Right lobe of liver (tissue), 6 donors: ENCODE results near the gene MICAL1. TPM values are rescaled to one million over a fixed set of nuclear protein-coding genes. Genes with fewer than 3 reads are reported as not detected.

Experiments
- ATAC-seq, 4 donors: fragments of 200-7000 bp; cut with Tn5 transposase; one replicate each; pipeline ENCODE4 v1.9.1; 2020; ENCODE audit warnings: mild to moderate bottlenecking in 4 of 4, moderate library complexity in 4 of 4
- DNase-seq, 3 donors: peaks; one replicate each; pipeline ENCODE4 v3.0.0-alpha.2; 2020
- H3K27ac ChIP-seq, 3 donors: fragments of 200-600 bp; one replicate each; pipeline ENCODE4 v1.8.0; 2022
- H3K27me3 ChIP-seq, 2 donors: fragments of 200-600 bp; one replicate each; pipeline ENCODE4 v1.8.0; 2022
- H3K36me3 ChIP-seq, 4 donors: fragments of 200-600 bp; sonication (generic) in 1 of 4; one replicate each; pipeline versions ENCODE4 v1.5.1 to v1.8.0; 2017 to 2022; ENCODE audit warnings: control low read depth in 1 of 4
- H3K4me1 ChIP-seq, 4 donors: fragments of 200-600 bp; sonication (generic) in 1 of 4; one replicate each; pipeline versions ENCODE4 v1.5.1 to v1.8.0; 2017 to 2022; ENCODE audit warnings: control low read depth in 1 of 4
- H3K4me3 ChIP-seq, 3 donors: fragments of 200-600 bp; one replicate each; pipeline ENCODE4 v1.8.0; 2022
- H3K9me3 ChIP-seq, 4 donors: fragments of 200-600 bp; sonication (generic) in 1 of 4; one replicate each; pipeline versions ENCODE4 v1.5.1 to v1.8.0; 2017 to 2022; ENCODE audit warnings: control low read depth in 1 of 4
- POLR2A ChIP-seq: fragments of 450-650 bp; IDR thresholded peaks from one replicate; pipeline ENCODE4 v1.6.1; 2017; ENCODE audit warnings: antibody characterized with exemption, mild to moderate bottlenecking
- WGBS: methylation state at CpG from one replicate; pipeline ENCODE4 v1.1.6; 2018; ENCODE audit warnings: low coverage, low lambda C conversion rate; ENCODE audit not compliant: insufficient coverage; ENCODE audit errors: missing lambda C conversion rate; 5-methylcytosine and 5-hydroxymethylcytosine counted together
- intact Hi-C, 2 donors: fragments of 100-400 bp; cut with DNase I; formaldehyde crosslinking; loops; one replicate each; pipeline versions ENCODE4 v1.11.2 to v1.14.1; 2022
- total RNA-seq, 6 experiments: library from RNA; depleted of rRNA in 2 of 6; stranded (reverse); fragments of >200 nt in 2 of 6; fragmentation: NEBNext Ultra II Directional in 3 of 6; extraction: Animal tissue kit (Norgen Biotek cat#: 25700) in 3 of 6; gene quantifications; one replicate each; pipeline versions ENCODE4 v1.1.0 to v1.2.4, GENCODE V29; 2016 to 2023
- TF ChIP-seq, protein P1 (sequence below), 4 donors: fragments of 200-600 bp in 3 of 4; fragments of 450-650 bp in 1 of 4; IDR thresholded peaks; one replicate each; pipeline versions ENCODE4 v1.5.1 to v1.8.0; 2016 to 2022; ENCODE audit warnings: antibody characterized with exemption in 4 of 4, mild to moderate bottlenecking in 2 of 4
- donor health status: DM: no; HTN: yes; CAD: no.
- donor health status: DM: no; HTN: no; CAD: no.
- donor health status: DM: no; HTN: no; CAD: no.
- donor health status: DM: no; HTN: yes; CAD: no.
- donor health status: DM: no; HTN: yes; CAD: no.

MICAL1 gene
- total RNA-seq, 6 experiments from 2014 or later, result 1.4 to 11.7 (median 5.2) TPM

DNA sequence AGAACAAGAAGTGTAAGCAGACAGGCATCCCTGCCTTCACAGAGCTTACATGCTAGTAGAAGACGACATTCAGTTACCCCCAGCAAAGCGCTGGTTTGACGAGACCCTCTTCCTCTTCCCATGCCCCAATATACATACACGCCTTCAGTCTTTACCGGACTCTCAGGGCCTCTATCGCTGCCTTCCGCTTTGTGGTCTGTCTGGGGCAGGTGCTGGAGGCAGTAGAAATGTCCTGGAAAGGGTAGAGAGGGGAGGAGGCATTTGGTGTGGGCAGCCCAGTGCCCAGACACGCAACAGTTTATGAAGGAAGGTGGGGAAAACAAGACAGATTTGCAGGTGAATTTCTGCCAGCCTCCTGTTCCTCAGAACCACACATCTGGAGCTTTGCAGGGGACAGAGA is 9.0 kb downstream of the MICAL1 start:
- Histone ChIP-seq H3K27ac (no peak overlapping the region), H3K27me3 (no peaks in the 10 kb centered on the region), H3K4me3 (no peak overlapping the region), H3K36me3 (no peaks in the 10 kb centered on the region), H3K4me1 (no peaks in the 10 kb centered on the region), H3K9me3 (no peaks in the 10 kb centered on the region)
- no peak for TF ChIP-seq POLR2A
- TF ChIP-seq, protein P1, sequence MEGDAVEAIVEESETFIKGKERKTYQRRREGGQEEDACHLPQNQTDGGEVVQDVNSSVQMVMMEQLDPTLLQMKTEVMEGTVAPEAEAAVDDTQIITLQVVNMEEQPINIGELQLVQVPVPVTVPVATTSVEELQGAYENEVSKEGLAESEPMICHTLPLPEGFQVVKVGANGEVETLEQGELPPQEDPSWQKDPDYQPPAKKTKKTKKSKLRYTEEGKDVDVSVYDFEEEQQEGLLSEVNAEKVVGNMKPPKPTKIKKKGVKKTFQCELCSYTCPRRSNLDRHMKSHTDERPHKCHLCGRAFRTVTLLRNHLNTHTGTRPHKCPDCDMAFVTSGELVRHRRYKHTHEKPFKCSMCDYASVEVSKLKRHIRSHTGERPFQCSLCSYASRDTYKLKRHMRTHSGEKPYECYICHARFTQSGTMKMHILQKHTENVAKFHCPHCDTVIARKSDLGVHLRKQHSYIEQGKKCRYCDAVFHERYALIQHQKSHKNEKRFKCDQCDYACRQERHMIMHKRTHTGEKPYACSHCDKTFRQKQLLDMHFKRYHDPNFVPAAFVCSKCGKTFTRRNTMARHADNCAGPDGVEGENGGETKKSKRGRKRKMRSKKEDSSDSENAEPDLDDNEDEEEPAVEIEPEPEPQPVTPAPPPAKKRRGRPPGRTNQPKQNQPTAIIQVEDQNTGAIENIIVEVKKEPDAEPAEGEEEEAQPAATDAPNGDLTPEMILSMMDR (IDR thresholded peaks at IDR 0.05), result no peak
- 52% methylated on average over 3 of the region's 8 CpGs for WGBS
- ATAC-seq, result no peak
- DNase-seq, result no peak
- intact Hi-C loops, result no loop called here

DNA sequence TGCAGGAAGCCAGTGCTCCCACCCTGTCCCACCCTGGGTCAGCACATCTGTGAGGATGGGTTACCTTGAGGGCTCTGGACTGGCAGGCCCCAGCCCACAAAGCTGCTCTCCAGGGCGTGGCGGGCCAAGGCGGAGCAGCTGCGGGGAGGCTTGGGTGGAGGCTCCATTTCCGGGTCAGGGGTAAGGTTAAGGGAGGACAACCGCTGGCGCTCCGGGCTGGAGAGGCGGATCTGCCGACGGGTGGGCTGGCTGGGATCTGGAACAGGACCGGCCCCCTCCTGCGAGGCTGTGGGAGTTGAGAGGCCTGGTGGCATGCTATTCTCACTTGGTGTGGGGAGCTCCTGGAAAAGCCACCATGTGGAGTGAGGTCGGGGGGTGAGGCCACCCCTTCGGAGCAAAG is 9.5 kb downstream of the MICAL1 start:
- WGBS, result 53% methylated on average over 2 of the region's 15 CpGs
- H3K36me3 ChIP-seq, result no peaks in the 10 kb centered on the region
- no peak for TF ChIP-seq POLR2A
- TF ChIP-seq, protein P1 (IDR thresholded peaks at IDR 0.05), result no peak

DNA sequence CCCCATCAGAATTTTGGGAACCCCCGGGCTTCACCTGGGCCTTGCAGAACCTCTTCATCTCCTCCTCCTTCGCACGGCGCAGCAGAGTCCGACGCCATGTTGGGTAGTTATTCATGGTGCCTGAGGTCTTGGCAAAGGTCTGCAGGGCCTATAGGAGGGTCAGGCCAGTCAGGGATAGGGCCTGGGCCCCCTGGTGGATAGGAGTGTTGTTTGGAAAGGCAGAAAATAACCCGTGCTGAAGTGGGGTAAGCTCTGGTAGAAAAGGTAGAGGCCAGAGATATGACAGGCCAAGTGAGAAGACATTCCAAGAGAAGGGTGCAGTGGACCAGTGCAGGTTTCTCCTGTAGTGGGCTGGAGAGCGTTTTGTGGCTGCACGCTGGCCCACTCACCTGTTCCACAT is 10.2 kb downstream of the MICAL1 start:
- Histone ChIP-seq H3K4me1 (no peaks in the 10 kb centered on the region), H3K27ac (no peak overlapping the region), H3K36me3 (no peaks in the 10 kb centered on the region), H3K27me3 (no peaks in the 10 kb centered on the region), H3K9me3 (no peaks in the 10 kb centered on the region), H3K4me3 (no peak overlapping the region)
- no peak for ATAC-seq
- TF ChIP-seq POLR2A, result no peak
- TF ChIP-seq, protein P1 (IDR thresholded peaks at IDR 0.05), result no peak
- 89% methylated on average over 6 of the region's 9 CpGs for WGBS
- DNase-seq, result no peak
- intact Hi-C loops, result no loop called here

More for the DNA sequence above, 9.5 kb downstream of the MICAL1 start:
- peak in 1 of 3 donors; percentile 48 for DNase-seq
- intact Hi-C loops, result no loop called here
- no peaks in the 10 kb centered on the region for H3K4me1 ChIP-seq
- H3K27ac ChIP-seq, result no peak overlapping the region
- H3K4me3 ChIP-seq, result no peak overlapping the region
- no peaks in the 10 kb centered on the region for H3K9me3 ChIP-seq
- H3K27me3 ChIP-seq, result no peaks in the 10 kb centered on the region
- no peak for ATAC-seq

DNA sequence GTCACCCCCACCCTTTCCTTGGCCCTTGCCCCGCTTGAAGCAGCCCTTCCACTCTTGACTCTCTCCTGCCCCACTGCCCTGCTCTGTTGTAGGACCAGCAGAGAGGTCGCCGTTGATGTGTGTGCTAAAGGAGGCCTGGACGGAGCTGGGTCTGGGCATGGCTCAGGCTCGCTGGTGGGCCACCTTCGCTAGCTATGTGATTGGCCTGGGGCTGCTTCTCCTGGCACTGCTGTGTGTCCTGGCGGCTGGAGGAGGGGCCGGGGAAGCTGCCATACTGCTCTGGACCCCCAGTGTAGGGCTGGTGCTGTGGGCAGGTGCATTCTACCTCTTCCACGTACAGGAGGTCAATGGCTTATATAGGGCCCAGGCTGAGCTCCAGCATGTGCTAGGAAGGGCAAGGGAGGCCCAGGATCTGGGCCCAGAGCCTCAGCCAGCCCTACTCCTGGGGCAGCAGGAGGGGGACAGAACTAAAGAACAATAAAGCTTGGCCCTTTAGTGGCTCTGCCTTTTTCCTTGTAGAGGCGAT is 12.1 kb downstream of the MICAL1 start:
- H3K27ac ChIP-seq, result no peak overlapping the region
- intact Hi-C loops, result no loop called here
- 88% methylated on average over 1 of the region's 10 CpGs for WGBS
- H3K4me3 ChIP-seq, result no peak overlapping the region
- no peak for ATAC-seq
- no peaks in the 10 kb centered on the region for H3K9me3 ChIP-seq
- H3K4me1 ChIP-seq, result peaks cover 0 to 6% (median 0%) of the 10 kb centered on the region in 4 donors
- H3K27me3 ChIP-seq, result no peaks in the 10 kb centered on the region
- no peak for DNase-seq
- TF ChIP-seq, protein P1 (IDR thresholded peaks at IDR 0.05), result no peak
- no peak for TF ChIP-seq POLR2A
- no peaks in the 10 kb centered on the region for H3K36me3 ChIP-seq
